Stimulated activated CD8-positive, alpha-beta memory T cell treated with anti-CD3 and anti-CD28 coated beads, Interleukin-15, amount 100 ng/mL, for 24 hours (primary cell): ENCODE measurements around the gene MED8.
"Not testable (repeated sequence)": the region's sequence is repeated elsewhere in the genome, so short reads cannot be mapped to it uniquely, and the experiment has no call there.

Experiments
- DNase-seq: peaks from one replicate; pipeline ENCODE4 v3.0.0-alpha.2; 2020; ENCODE audit warnings: low read depth

Gene MED8

GRCh38 chr1:43383449-43383848 is 6.2 kb downstream of the MED8 start:
- DNase-seq, result no peak

GRCh38 chr1:43382027-43382779 is 7.4 kb downstream of the MED8 start:
- DNase-seq, result no peak

- DNase-seq, result no peak
These were observed 8.0 kb downstream of the MED8 start for GRCh38 chr1:43381612-43382011.

- DNase-seq, result no peak
These were observed 10.1 kb downstream of the MED8 start for GRCh38 chr1:43379476-43379875.

GRCh38 chr1:43377831-43378230 is 11.8 kb downstream of the MED8 start:
- no peak for DNase-seq

GRCh38 chr1:43376723-43377235 is 12.8 kb downstream of the MED8 start:
- no peak for DNase-seq

- no peak for DNase-seq
These were observed 16.3 kb downstream of the MED8 start for GRCh38 chr1:43373066-43373940.

GRCh38 chr1:43372172-43372571 is 17.4 kb downstream of the MED8 start:
- DNase-seq, result no peak

- no peak for DNase-seq
These were observed 19.0 kb downstream of the MED8 start for GRCh38 chr1:43370564-43370963.

GRCh38 chr1:43369779-43370178 is 19.8 kb downstream of the MED8 start:
- not testable (repeated sequence) for DNase-seq

- DNase-seq, result no peak
These were observed 21.0 kb downstream of the MED8 start for GRCh38 chr1:43368646-43369020.

GRCh38 chr1:43367904-43368645 is 21.5 kb downstream of the MED8 start, which contains the start of gene ELOVL1:
Gene ELOVL1, minus strand, starts transcription at chr1:43368011. Its CDS starts 2,402 bp downstream, at chr1:43365609.
- peak; percentile 81 for DNase-seq

- peak; percentile 15 for DNase-seq
These were observed 22.3 kb downstream of the MED8 start for GRCh38 chr1:43367026-43367903.

GRCh38 chr1:43366601-43367025 is 23.0 kb downstream of the MED8 start:
- DNase-seq, result no peak

GRCh38 chr1:43366179-43366578 is 23.4 kb downstream of the MED8 start:
- no peak for DNase-seq

- DNase-seq, result no peak
These were observed 23.9 kb downstream of the MED8 start for GRCh38 chr1:43365678-43366077.

GRCh38 chr1:43363935-43364525 is 25.6 kb downstream of the MED8 start:
- no peak for DNase-seq

GRCh38 chr1:43363283-43363934 is 26.2 kb downstream of the MED8 start:
- DNase-seq, result no peak

- no peak for DNase-seq
These were observed 29.0 kb downstream of the MED8 start for GRCh38 chr1:43360616-43361015.

- DNase-seq, result no peak
These were observed 29.9 kb downstream of the MED8 start for GRCh38 chr1:43359696-43360095.
